ENCODE results near the gene LRRC2.

The LRRC2 gene

DNA sequence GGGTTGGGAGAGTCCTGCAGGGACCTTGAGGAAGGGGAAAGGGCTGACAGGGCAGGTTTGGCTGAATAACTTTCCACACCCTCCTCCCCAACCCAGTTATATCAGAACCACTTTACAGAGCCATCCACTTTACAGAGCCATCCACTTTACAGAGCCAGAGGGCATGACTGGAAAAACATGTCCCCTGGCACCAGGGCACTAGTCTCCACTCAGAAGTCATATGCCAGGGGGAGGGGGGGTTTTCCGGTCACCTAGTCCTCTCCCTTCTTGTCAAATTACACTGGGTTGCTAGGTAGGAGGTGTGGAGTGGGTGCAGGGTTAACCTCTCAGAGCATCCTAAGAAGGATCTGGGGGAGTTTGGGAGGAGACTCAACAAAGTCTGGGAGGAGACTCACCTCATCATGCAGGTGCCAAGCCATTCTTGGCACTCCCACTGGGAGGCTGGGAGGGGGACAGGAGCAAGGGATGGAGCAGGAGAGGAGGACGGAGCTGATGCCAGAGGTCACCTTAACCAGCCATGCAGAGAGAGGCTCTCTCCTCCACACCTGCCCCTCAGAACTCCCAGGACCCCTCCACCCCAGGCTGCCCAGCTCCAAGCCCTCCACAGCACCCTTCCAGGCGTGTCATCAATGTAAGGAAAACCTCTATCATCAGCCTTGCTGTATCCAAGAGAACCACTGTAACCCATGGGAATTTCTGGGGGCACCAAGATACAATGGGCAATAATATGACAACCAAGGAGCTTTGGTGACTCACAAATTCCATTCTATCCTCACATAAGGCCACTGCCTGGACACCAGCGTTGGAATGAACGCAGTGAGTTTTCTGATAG is 1.7 kb downstream of the LRRC2 start:
- Histone ChIP-seq H3K4me1 (ENCODE audit: control insufficient read depth, insufficient read depth, low read length) (peaks cover 24% of the 10 kb centered on the region), H3K9me3 (replicated peaks; ENCODE audit: low read length) (peaks cover 4% of the 10 kb centered on the region), H3K4me2 (ENCODE audit: low read length) (peak overlapping the region; percentile 93)

GRCh38 chr3:46561951-46562350 is 4.2 kb downstream of the LRRC2 start:
- Histone ChIP-seq H3K27me3 (ENCODE audit: control insufficient read depth, insufficient read depth, low read length) (no peaks in the 10 kb centered on the region), H3K9me3 (replicated peaks; ENCODE audit: low read length) (peaks cover 4% of the 10 kb centered on the region), H3K9ac (ENCODE audit: low read depth, low read length) (no peak overlapping the region), H3K4me1 (ENCODE audit: control insufficient read depth, insufficient read depth, low read length) (peaks cover 48% of the 10 kb centered on the region), H3K4me2 (ENCODE audit: low read length) (no peak overlapping the region), H3K36me3 (ENCODE audit: insufficient read depth, low read length) (peaks cover 3% of the 10 kb centered on the region), H3K4me3 (ENCODE audit: low read length) (no peak overlapping the region)

More for the DNA sequence above, 1.7 kb downstream of the LRRC2 start:
- Histone ChIP-seq H3K9ac (ENCODE audit: low read depth, low read length) (peak overlapping the region; percentile 84), H3K36me3 (ENCODE audit: insufficient read depth, low read length) (peaks cover 3% of the 10 kb centered on the region), H3K27me3 (ENCODE audit: control insufficient read depth, insufficient read depth, low read length) (no peaks in the 10 kb centered on the region), H3K4me3 (ENCODE audit: low read length) (peak overlapping the region; percentile 75)

GRCh38 chr3:46561511-46561910 is 4.6 kb downstream of the LRRC2 start:
- H3K27me3 ChIP-seq (ENCODE audit: control insufficient read depth, insufficient read depth, low read length), result no peaks in the 10 kb centered on the region

GRCh38 chr3:46559091-46559704 is 6.9 kb downstream of the LRRC2 start:
- peaks cover 39% of the 10 kb centered on the region for H3K4me1 ChIP-seq (ENCODE audit: control insufficient read depth, insufficient read depth, low read length)
- peaks cover 3% of the 10 kb centered on the region for H3K36me3 ChIP-seq (ENCODE audit: insufficient read depth, low read length)
- no peaks in the 10 kb centered on the region for H3K27me3 ChIP-seq (ENCODE audit: control insufficient read depth, insufficient read depth, low read length)
- H3K4me2 ChIP-seq (ENCODE audit: low read length), result peak overlapping the region; percentile 73
- H3K9me3 ChIP-seq (replicated peaks; ENCODE audit: low read length), result peaks cover 12% of the 10 kb centered on the region
- H3K9ac ChIP-seq (ENCODE audit: low read depth, low read length), result peak overlapping the region; percentile 47
- H3K4me3 ChIP-seq (ENCODE audit: low read length), result peak overlapping the region; percentile 59

More at GRCh38 chr3:46561511-46561910, 4.6 kb downstream of the LRRC2 start:
- H3K9me3 ChIP-seq (replicated peaks; ENCODE audit: low read length), result peaks cover 4% of the 10 kb centered on the region
- no peak overlapping the region for H3K9ac ChIP-seq (ENCODE audit: low read depth, low read length)
- peaks cover 3% of the 10 kb centered on the region for H3K36me3 ChIP-seq (ENCODE audit: insufficient read depth, low read length)
- no peak overlapping the region for H3K4me3 ChIP-seq (ENCODE audit: low read length)
- no peak overlapping the region for H3K4me2 ChIP-seq (ENCODE audit: low read length)
- H3K4me1 ChIP-seq (ENCODE audit: control insufficient read depth, insufficient read depth, low read length), result peaks cover 47% of the 10 kb centered on the region

DNA sequence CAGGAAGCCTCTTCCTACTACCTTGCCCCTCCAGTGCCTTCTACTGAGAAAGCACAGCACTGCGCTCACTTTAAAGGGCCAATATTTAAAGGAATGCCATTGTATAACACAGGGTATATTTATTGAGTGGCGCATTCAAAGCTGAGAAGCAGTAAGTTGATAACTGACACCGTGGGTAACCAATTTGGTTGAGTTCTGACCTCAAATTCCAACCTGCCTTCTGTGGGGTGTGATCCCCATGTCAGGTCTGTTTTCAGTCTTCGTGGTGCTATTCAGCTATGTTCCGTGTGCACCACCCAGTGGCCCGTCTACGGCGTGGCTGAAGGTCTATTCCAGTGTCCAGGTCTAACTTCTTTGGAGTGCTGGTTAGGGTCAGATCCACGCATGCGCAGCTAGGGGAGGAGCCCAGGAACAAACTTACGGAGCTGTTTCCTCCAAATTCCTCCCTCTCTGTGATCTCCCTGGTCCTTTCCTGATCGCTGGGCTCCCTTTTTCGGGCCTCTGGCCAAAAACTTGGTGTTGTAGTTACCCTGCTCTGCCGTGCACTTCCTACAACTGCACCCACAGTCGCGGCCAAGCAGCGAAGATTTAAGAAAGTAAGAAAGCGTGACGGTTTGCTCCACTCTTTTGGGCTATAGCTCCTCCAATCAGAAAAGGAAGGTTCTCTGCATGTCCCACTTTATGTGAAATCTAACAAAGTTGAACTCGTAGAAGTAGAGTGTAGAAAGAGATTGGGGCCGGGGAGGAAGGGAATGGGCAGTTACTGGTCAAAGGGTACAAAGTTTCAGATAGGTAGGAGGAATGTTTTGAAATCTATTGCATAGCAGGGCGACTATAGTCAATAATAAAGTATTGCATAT is 7.7 kb downstream of the LRRC2 start:
- Histone ChIP-seq H3K4me1 (ENCODE audit: control insufficient read depth, insufficient read depth, low read length) (peaks cover 42% of the 10 kb centered on the region), H3K9ac (ENCODE audit: low read depth, low read length) (peak overlapping the region; percentile 47), H3K4me2 (ENCODE audit: low read length) (peak overlapping the region; percentile 73), H3K36me3 (ENCODE audit: insufficient read depth, low read length) (peaks cover 3% of the 10 kb centered on the region), H3K4me3 (ENCODE audit: low read length) (peak overlapping the region; percentile 59), H3K9me3 (replicated peaks; ENCODE audit: low read length) (peaks cover 12% of the 10 kb centered on the region), H3K27me3 (ENCODE audit: control insufficient read depth, insufficient read depth, low read length) (no peaks in the 10 kb centered on the region)

- Histone ChIP-seq H3K27me3 (ENCODE audit: control insufficient read depth, insufficient read depth, low read length) (no peaks in the 10 kb centered on the region), H3K4me3 (ENCODE audit: low read length) (no peak overlapping the region), H3K9ac (ENCODE audit: low read depth, low read length) (peak overlapping the region; percentile 65), H3K9me3 (replicated peaks; ENCODE audit: low read length) (peaks cover 12% of the 10 kb centered on the region), H3K4me1 (ENCODE audit: control insufficient read depth, insufficient read depth, low read length) (peaks cover 48% of the 10 kb centered on the region), H3K4me2 (ENCODE audit: low read length) (no peak overlapping the region), H3K36me3 (ENCODE audit: insufficient read depth, low read length) (peaks cover 3% of the 10 kb centered on the region)
These were observed 8.3 kb downstream of the LRRC2 start for GRCh38 chr3:46557814-46558183.

DNA sequence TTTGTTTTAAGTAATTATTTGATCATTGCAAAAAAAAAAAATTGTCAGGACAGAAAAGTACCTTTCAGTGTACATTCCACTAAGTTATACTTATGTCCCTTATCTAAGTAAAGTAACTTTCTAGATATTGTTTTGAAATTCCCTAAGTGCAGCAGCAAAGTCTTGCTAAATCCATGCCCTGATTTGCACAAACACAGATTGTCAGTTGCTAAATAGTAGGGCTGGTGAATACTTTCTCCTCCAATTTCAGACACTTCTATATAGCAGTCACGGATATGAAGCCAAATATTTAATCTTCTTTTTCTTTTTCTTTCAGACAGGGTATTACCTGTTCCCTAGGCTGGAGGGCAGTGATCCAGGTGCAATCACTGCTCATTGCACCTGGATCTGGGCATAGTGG is 12.9 kb downstream of the LRRC2 start:
- Histone ChIP-seq H3K36me3 (ENCODE audit: insufficient read depth, low read length) (peaks cover 17% of the 10 kb centered on the region), H3K4me2 (ENCODE audit: low read length) (no peak overlapping the region), H3K4me1 (ENCODE audit: control insufficient read depth, insufficient read depth, low read length) (peaks cover 44% of the 10 kb centered on the region), H3K9me3 (replicated peaks; ENCODE audit: low read length) (peaks cover 9% of the 10 kb centered on the region), H3K9ac (ENCODE audit: low read depth, low read length) (no peak overlapping the region), H3K27me3 (ENCODE audit: control insufficient read depth, insufficient read depth, low read length) (no peaks in the 10 kb centered on the region), H3K4me3 (ENCODE audit: low read length) (no peak overlapping the region)

- no peaks in the 10 kb centered on the region for H3K27me3 ChIP-seq (ENCODE audit: control insufficient read depth, insufficient read depth, low read length)
- H3K4me3 ChIP-seq (ENCODE audit: low read length), result no peak overlapping the region
- no peak overlapping the region for H3K9ac ChIP-seq (ENCODE audit: low read depth, low read length)
- no peak overlapping the region for H3K4me2 ChIP-seq (ENCODE audit: low read length)
- H3K36me3 ChIP-seq (ENCODE audit: insufficient read depth, low read length), result peaks cover 17% of the 10 kb centered on the region
- H3K4me1 ChIP-seq (ENCODE audit: control insufficient read depth, insufficient read depth, low read length), result peaks cover 38% of the 10 kb centered on the region
- peaks cover 9% of the 10 kb centered on the region for H3K9me3 ChIP-seq (replicated peaks; ENCODE audit: low read length)
These were observed 13.6 kb downstream of the LRRC2 start for GRCh38 chr3:46552538-46552937.

GRCh38 chr3:46551615-46552014 is 14.5 kb downstream of the LRRC2 start:
- Histone ChIP-seq H3K36me3 (ENCODE audit: insufficient read depth, low read length) (peaks cover 17% of the 10 kb centered on the region), H3K4me2 (ENCODE audit: low read length) (no peak overlapping the region), H3K4me3 (ENCODE audit: low read length) (no peak overlapping the region), H3K9ac (ENCODE audit: low read depth, low read length) (no peak overlapping the region), H3K27me3 (ENCODE audit: control insufficient read depth, insufficient read depth, low read length) (no peaks in the 10 kb centered on the region), H3K9me3 (replicated peaks; ENCODE audit: low read length) (peaks cover 9% of the 10 kb centered on the region), H3K4me1 (ENCODE audit: control insufficient read depth, insufficient read depth, low read length) (peaks cover 31% of the 10 kb centered on the region)

DNA sequence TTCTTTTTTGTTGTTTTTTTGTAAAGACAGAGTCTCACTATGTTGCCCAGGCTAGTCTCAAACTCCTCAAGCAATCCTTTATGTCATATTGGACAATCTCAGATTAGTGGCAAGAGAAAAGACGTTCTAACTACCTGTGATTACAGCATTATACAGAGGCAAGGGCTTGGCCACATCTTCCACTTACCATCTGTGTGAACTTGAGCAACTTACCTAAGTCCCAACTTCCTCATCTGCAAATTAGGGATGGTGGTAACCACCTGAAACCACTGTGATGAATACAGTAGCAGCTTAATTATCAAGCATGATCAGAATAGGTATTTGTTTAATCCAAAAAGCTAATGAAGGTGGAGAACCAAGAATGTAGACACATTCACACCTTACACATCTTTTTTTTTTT is 16.1 kb downstream of the LRRC2 start:
- Histone ChIP-seq H3K9me3 (replicated peaks; ENCODE audit: low read length) (no peaks in the 10 kb centered on the region), H3K4me2 (ENCODE audit: low read length) (no peak overlapping the region), H3K36me3 (ENCODE audit: insufficient read depth, low read length) (peaks cover 19% of the 10 kb centered on the region), H3K4me3 (ENCODE audit: low read length) (no peak overlapping the region), H3K4me1 (ENCODE audit: control insufficient read depth, insufficient read depth, low read length) (peaks cover 25% of the 10 kb centered on the region), H3K9ac (ENCODE audit: low read depth, low read length) (no peak overlapping the region), H3K27me3 (ENCODE audit: control insufficient read depth, insufficient read depth, low read length) (no peaks in the 10 kb centered on the region)

DNA sequence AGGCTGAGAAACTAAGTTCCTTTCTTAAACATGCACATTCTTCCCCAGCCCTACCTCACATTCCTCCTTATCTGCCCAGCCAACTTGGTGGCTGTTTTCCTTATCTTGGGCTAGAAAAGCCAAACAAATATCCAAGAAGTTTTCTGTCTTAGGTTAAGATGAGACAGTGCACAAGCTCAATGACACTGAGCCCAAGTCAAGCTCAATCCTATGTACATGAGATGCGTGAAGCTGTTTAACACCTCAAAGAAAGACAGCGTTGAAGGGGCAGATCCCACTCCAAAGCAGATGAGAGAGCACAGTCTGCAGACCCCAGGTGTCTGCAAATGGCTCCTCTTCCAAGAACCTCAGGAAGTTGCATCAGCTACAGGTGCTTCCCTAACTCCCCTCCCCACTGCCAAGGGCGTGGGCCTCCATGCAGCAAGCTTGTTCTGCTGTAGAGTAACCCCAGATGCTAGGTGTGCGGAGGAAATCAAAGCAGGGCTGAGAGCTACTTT is 16.6 kb downstream of the LRRC2 start:
- Histone ChIP-seq H3K27me3 (ENCODE audit: control insufficient read depth, insufficient read depth, low read length) (no peaks in the 10 kb centered on the region), H3K4me1 (ENCODE audit: control insufficient read depth, insufficient read depth, low read length) (peaks cover 25% of the 10 kb centered on the region), H3K4me3 (ENCODE audit: low read length) (no peak overlapping the region), H3K4me2 (ENCODE audit: low read length) (no peak overlapping the region), H3K9me3 (replicated peaks; ENCODE audit: low read length) (no peaks in the 10 kb centered on the region), H3K9ac (ENCODE audit: low read depth, low read length) (no peak overlapping the region), H3K36me3 (ENCODE audit: insufficient read depth, low read length) (peaks cover 24% of the 10 kb centered on the region)

Data from skeletal muscle satellite cell (primary cell).